HG02884 (cell line): ENCODE data around the gene FASTKD1.
"Not testable (repeated sequence)": the region's sequence is repeated elsewhere in the genome, so short reads cannot be mapped to it uniquely, and the experiment has no call there.

Source experiments
- ATAC-seq: cut with Tn5 transposase; IDR thresholded peaks from one replicate; pipeline ENCODE4 v1.9.1; 2021; ENCODE audit warnings: mild to moderate bottlenecking, moderate library complexity; ENCODE audit not compliant: unreplicated experiment

FASTKD1 gene

GRCh38 chr2:169571571-169571970 lies 2.1 kb downstream of the FASTKD1 start:
- ATAC-seq, result no peak

GRCh38 chr2:169570752-169571151 lies 2.9 kb downstream of the FASTKD1 start:
- not testable (repeated sequence) for ATAC-seq

GRCh38 chr2:169569948-169570347 lies 3.7 kb downstream of the FASTKD1 start:
- no peak for ATAC-seq

GRCh38 chr2:169565686-169566085 lies 8.0 kb downstream of the FASTKD1 start:
- no peak for ATAC-seq

- ATAC-seq, result no peak
These were observed 11.1 kb downstream of the FASTKD1 start for GRCh38 chr2:169562519-169562918.

GRCh38 chr2:169562084-169562483 lies 11.6 kb downstream of the FASTKD1 start:
- not testable (repeated sequence) for ATAC-seq

GRCh38 chr2:169561364-169561763 lies 12.3 kb downstream of the FASTKD1 start:
- no peak for ATAC-seq

- no peak for ATAC-seq
These were observed 26.9 kb downstream of the FASTKD1 start for GRCh38 chr2:169546756-169547155.

GRCh38 chr2:169542433-169542832 lies 31.2 kb downstream of the FASTKD1 start:
- ATAC-seq, result no peak

GRCh38 chr2:169540146-169540545 lies 33.5 kb downstream of the FASTKD1 start:
- no peak for ATAC-seq

- ATAC-seq, result not testable (repeated sequence)
These were observed 34.2 kb downstream of the FASTKD1 start for GRCh38 chr2:169539460-169539859.

- ATAC-seq, result peak; percentile 83
These were observed 45.4 kb downstream of the FASTKD1 start for GRCh38 chr2:169528271-169528701.

- no peak for ATAC-seq
These were observed 47.2 kb downstream of the FASTKD1 start for GRCh38 chr2:169526451-169526850.

GRCh38 chr2:169525434-169525833 lies 48.2 kb downstream of the FASTKD1 start:
- no peak for ATAC-seq

- ATAC-seq, result no peak
These were observed 50.0 kb downstream of the FASTKD1 start for GRCh38 chr2:169523681-169524080.

- no peak for ATAC-seq
These were observed 52.8 kb downstream of the FASTKD1 start for GRCh38 chr2:169520896-169521295.

GRCh38 chr2:169516488-169516995 lies 57.1 kb downstream of the FASTKD1 start:
- ATAC-seq, result not testable (repeated sequence)

- ATAC-seq, result not testable (repeated sequence)
These were observed 58.9 kb downstream of the FASTKD1 start for GRCh38 chr2:169514758-169515157.

- no peak for ATAC-seq
These were observed 59.7 kb downstream of the FASTKD1 start for GRCh38 chr2:169513926-169514325.

- ATAC-seq, result no peak
These were observed 60.6 kb downstream of the FASTKD1 start for GRCh38 chr2:169513094-169513493.

GRCh38 chr2:169512525-169512924 lies 61.1 kb downstream of the FASTKD1 start:
- ATAC-seq, result no peak

- no peak for ATAC-seq
These were observed 61.8 kb downstream of the FASTKD1 start for GRCh38 chr2:169511818-169512217.

GRCh38 chr2:169510496-169510895 lies 63.2 kb downstream of the FASTKD1 start:
- no peak for ATAC-seq
